ENCODE data around the gene CHCHD6.

DNA sequence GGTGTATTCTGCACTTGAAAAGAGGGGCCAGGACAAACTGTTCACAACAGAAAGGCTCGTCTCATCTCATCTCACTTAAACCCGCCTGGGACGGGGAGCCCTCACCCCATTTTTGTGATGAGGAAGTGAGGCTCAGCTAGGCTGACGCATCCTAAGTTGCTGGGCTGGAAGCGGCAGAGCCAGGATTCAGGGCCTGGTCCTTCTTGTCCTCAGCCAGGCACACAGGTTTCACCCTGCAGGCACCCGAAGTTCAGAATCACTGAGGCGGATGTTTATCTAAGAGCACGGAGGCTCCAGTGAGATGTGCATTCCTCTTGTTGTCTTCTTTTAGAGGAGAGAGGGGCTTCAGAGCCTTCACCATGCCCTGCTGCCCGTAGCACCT lies 227.8 kb downstream of the CHCHD6 start:
- TF ChIP-seq, protein P1, sequence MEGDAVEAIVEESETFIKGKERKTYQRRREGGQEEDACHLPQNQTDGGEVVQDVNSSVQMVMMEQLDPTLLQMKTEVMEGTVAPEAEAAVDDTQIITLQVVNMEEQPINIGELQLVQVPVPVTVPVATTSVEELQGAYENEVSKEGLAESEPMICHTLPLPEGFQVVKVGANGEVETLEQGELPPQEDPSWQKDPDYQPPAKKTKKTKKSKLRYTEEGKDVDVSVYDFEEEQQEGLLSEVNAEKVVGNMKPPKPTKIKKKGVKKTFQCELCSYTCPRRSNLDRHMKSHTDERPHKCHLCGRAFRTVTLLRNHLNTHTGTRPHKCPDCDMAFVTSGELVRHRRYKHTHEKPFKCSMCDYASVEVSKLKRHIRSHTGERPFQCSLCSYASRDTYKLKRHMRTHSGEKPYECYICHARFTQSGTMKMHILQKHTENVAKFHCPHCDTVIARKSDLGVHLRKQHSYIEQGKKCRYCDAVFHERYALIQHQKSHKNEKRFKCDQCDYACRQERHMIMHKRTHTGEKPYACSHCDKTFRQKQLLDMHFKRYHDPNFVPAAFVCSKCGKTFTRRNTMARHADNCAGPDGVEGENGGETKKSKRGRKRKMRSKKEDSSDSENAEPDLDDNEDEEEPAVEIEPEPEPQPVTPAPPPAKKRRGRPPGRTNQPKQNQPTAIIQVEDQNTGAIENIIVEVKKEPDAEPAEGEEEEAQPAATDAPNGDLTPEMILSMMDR (IDR thresholded peaks at IDR 0.05): no peak
- TF ChIP-seq POLR2A (IDR thresholded peaks at IDR 0.05): no peak
